Dendritic cell treated with granulocyte-macrophage colony-stimulating factor and Interleukin-4, amounts not matched to agents 40 ng/mL and 50 ng/mL, for 4 days (primary cell): ENCODE data around the gene LRRC36.

ENCODE experiments used
- H3K27ac Mint-ChIP-seq: one replicate; pipeline ENCODE4 v1.8.0; 2022; ENCODE audit warnings: mild to moderate bottlenecking, mixed read lengths
- H3K27me3 Mint-ChIP-seq: one replicate; pipeline ENCODE4 v1.8.0; 2022; ENCODE audit warnings: mild to moderate bottlenecking, mixed read lengths
- H3K36me3 Mint-ChIP-seq: one replicate; pipeline ENCODE4 v1.8.0; 2022; ENCODE audit warnings: low read depth, mixed read lengths
- H3K4me1 Mint-ChIP-seq: one replicate; pipeline ENCODE4 v1.8.0; 2022; ENCODE audit warnings: low read depth, mixed read lengths
- H3K4me3 Mint-ChIP-seq: one replicate; pipeline ENCODE4 v1.8.0; 2022; ENCODE audit warnings: mild to moderate bottlenecking, moderate library complexity, mixed read lengths
- H3K9me3 Mint-ChIP-seq: one replicate; pipeline ENCODE4 v1.8.0; 2022; ENCODE audit warnings: mixed read lengths
- intact Hi-C: fragments of 100-400 bp; cut with micrococcal nuclease; formaldehyde crosslinking; loops from one replicate; pipeline ENCODE4 v1.15.0; 2022

LRRC36 gene

GRCh38 chr16:67383284-67383683 is 56.7 kb downstream of the LRRC36 start:
- peaks cover 45% of the 10 kb centered on the region for H3K27me3 Mint-ChIP-seq
- no peaks in the 10 kb centered on the region for H3K36me3 Mint-ChIP-seq
- no peak overlapping the region for H3K27ac Mint-ChIP-seq
- no peaks in the 10 kb centered on the region for H3K9me3 Mint-ChIP-seq
- no peaks in the 10 kb centered on the region for H3K4me1 Mint-ChIP-seq
- no peak overlapping the region for H3K4me3 Mint-ChIP-seq
- intact Hi-C loops = no loop called here

- H3K27me3 Mint-ChIP-seq = peaks cover 57% of the 10 kb centered on the region
- no peaks in the 10 kb centered on the region for H3K36me3 Mint-ChIP-seq
- intact Hi-C loops = no loop called here
- peaks cover 8% of the 10 kb centered on the region for H3K4me1 Mint-ChIP-seq
- no peak overlapping the region for H3K27ac Mint-ChIP-seq
- no peak overlapping the region for H3K4me3 Mint-ChIP-seq
- H3K9me3 Mint-ChIP-seq = no peaks in the 10 kb centered on the region
These were observed 58.3 kb downstream of the LRRC36 start for GRCh38 chr16:67384778-67385510.

- Mint-ChIP-seq H3K27me3 (peaks cover 65% of the 10 kb centered on the region), H3K4me1 (peaks cover 28% of the 10 kb centered on the region), H3K4me3 (no peak overlapping the region), H3K27ac (no peak overlapping the region), H3K36me3 (no peaks in the 10 kb centered on the region), H3K9me3 (no peaks in the 10 kb centered on the region)
- intact Hi-C loops = no loop called here
These were observed 60.3 kb downstream of the LRRC36 start for GRCh38 chr16:67386861-67387455.

- peaks cover 69% of the 10 kb centered on the region for H3K27me3 Mint-ChIP-seq
- intact Hi-C loops = no loop called here
- H3K27ac Mint-ChIP-seq = no peak overlapping the region
- no peaks in the 10 kb centered on the region for H3K9me3 Mint-ChIP-seq
- no peak overlapping the region for H3K4me3 Mint-ChIP-seq
- peaks cover 34% of the 10 kb centered on the region for H3K4me1 Mint-ChIP-seq
- H3K36me3 Mint-ChIP-seq = no peaks in the 10 kb centered on the region
These were observed 61.0 kb downstream of the LRRC36 start for GRCh38 chr16:67387479-67388079.

GRCh38 chr16:67388191-67388590 is 61.6 kb downstream of the LRRC36 start:
- Mint-ChIP-seq H3K36me3 (no peaks in the 10 kb centered on the region), H3K4me1 (peaks cover 40% of the 10 kb centered on the region), H3K4me3 (no peak overlapping the region), H3K27ac (no peak overlapping the region), H3K9me3 (no peaks in the 10 kb centered on the region), H3K27me3 (peaks cover 75% of the 10 kb centered on the region)
- intact Hi-C loops = no loop called here

- intact Hi-C loops = no loop called here
- no peaks in the 10 kb centered on the region for H3K36me3 Mint-ChIP-seq
- H3K27ac Mint-ChIP-seq = no peak overlapping the region
- H3K27me3 Mint-ChIP-seq = peaks cover 78% of the 10 kb centered on the region
- H3K9me3 Mint-ChIP-seq = no peaks in the 10 kb centered on the region
- peaks cover 44% of the 10 kb centered on the region for H3K4me1 Mint-ChIP-seq
- no peak overlapping the region for H3K4me3 Mint-ChIP-seq
These were observed 62.0 kb downstream of the LRRC36 start for GRCh38 chr16:67388591-67388990.

- no peaks in the 10 kb centered on the region for H3K36me3 Mint-ChIP-seq
- H3K27ac Mint-ChIP-seq = peak overlapping the region; percentile 9
- no peaks in the 10 kb centered on the region for H3K9me3 Mint-ChIP-seq
- intact Hi-C loops = loop anchor here (5.0 kb wide), 1 partner anchor 113 kb away; the partner anchor contains the start of gene PLEKHG4
- peaks cover 58% of the 10 kb centered on the region for H3K4me1 Mint-ChIP-seq
- H3K27me3 Mint-ChIP-seq = peaks cover 78% of the 10 kb centered on the region
- peak overlapping the region; percentile 24 for H3K4me3 Mint-ChIP-seq
These were observed 63.5 kb downstream of the LRRC36 start for GRCh38 chr16:67389911-67390815.

GRCh38 chr16:67390816-67391423 is 64.3 kb downstream of the LRRC36 start:
- Mint-ChIP-seq H3K36me3 (no peaks in the 10 kb centered on the region), H3K9me3 (no peaks in the 10 kb centered on the region), H3K27me3 (peaks cover 73% of the 10 kb centered on the region), H3K4me3 (no peak overlapping the region), H3K27ac (no peak overlapping the region), H3K4me1 (peaks cover 66% of the 10 kb centered on the region)
- intact Hi-C loops = loop anchor here (5.0 kb wide), 1 partner anchor 114 kb away; the partner anchor contains the start of gene PLEKHG4

- Mint-ChIP-seq H3K9me3 (no peaks in the 10 kb centered on the region), H3K4me1 (peaks cover 72% of the 10 kb centered on the region), H3K27me3 (peaks cover 70% of the 10 kb centered on the region), H3K27ac (no peak overlapping the region), H3K36me3 (no peaks in the 10 kb centered on the region), H3K4me3 (no peak overlapping the region)
- intact Hi-C loops = loop anchor here (5.0 kb wide), 1 partner anchor 114 kb away; the partner anchor contains the start of gene PLEKHG4
These were observed 65.0 kb downstream of the LRRC36 start for GRCh38 chr16:67391424-67392300.

GRCh38 chr16:67392301-67393059 is 65.9 kb downstream of the LRRC36 start:
- H3K36me3 Mint-ChIP-seq = no peaks in the 10 kb centered on the region
- intact Hi-C loops = loop anchor here (5.0 kb wide), 1 partner anchor 115 kb away; the partner anchor contains the start of gene PLEKHG4
- H3K27ac Mint-ChIP-seq = no peak overlapping the region
- peaks cover 72% of the 10 kb centered on the region for H3K4me1 Mint-ChIP-seq
- H3K4me3 Mint-ChIP-seq = no peak overlapping the region
- no peaks in the 10 kb centered on the region for H3K9me3 Mint-ChIP-seq
- peaks cover 68% of the 10 kb centered on the region for H3K27me3 Mint-ChIP-seq

- H3K27me3 Mint-ChIP-seq = peaks cover 63% of the 10 kb centered on the region
- no peak within 1 kb of the TSS for H3K27ac Mint-ChIP-seq
- H3K36me3 Mint-ChIP-seq = no peaks in the 10 kb centered on the region
- H3K9me3 Mint-ChIP-seq = no peaks in the 10 kb centered on the region
- intact Hi-C loops = loop anchor here (5.0 kb wide), 1 partner anchor 116 kb away; the partner anchor contains the start of gene PLEKHG4
- H3K4me1 Mint-ChIP-seq = peaks cover 72% of the 10 kb centered on the region
- peak within 1 kb of the TSS; percentile 53 for H3K4me3 Mint-ChIP-seq
These were observed 66.6 kb downstream of the LRRC36 start, which contains the start of gene TPPP3 for GRCh38 chr16:67393111-67393787. Gene TPPP3, minus strand, starts transcription at chr16:67393498. Its CDS starts 2,387 bp downstream, at chr16:67391111.
